Hematopoietic multipotent progenitor cell (in vitro differentiated cells): ENCODE results near the gene EMD. TPM values are rescaled to one million over a fixed set of nuclear protein-coding genes. Genes with fewer than 3 reads are reported as not detected.
"Not testable (repeated sequence)": the region's sequence is repeated elsewhere in the genome, so short reads cannot be mapped to it uniquely, and the experiment has no call there.

Experiments used
- DNase-seq, 3 donors: peaks; one replicate each; pipeline ENCODE4 v3.0.0-alpha.2; 2011 to 2015; ENCODE audit warnings: low read depth in 2 of 3, low spot score in 2 of 3
- total RNA-seq: library from RNA; depleted of rRNA; stranded (reverse); fragments of >200 nt; gene quantifications from one replicate; pipeline ENCODE4 v1.2.3, GENCODE V29; 2012

The EMD gene
- total RNA-seq, 1 donor, result 24.5 TPM

DNA sequence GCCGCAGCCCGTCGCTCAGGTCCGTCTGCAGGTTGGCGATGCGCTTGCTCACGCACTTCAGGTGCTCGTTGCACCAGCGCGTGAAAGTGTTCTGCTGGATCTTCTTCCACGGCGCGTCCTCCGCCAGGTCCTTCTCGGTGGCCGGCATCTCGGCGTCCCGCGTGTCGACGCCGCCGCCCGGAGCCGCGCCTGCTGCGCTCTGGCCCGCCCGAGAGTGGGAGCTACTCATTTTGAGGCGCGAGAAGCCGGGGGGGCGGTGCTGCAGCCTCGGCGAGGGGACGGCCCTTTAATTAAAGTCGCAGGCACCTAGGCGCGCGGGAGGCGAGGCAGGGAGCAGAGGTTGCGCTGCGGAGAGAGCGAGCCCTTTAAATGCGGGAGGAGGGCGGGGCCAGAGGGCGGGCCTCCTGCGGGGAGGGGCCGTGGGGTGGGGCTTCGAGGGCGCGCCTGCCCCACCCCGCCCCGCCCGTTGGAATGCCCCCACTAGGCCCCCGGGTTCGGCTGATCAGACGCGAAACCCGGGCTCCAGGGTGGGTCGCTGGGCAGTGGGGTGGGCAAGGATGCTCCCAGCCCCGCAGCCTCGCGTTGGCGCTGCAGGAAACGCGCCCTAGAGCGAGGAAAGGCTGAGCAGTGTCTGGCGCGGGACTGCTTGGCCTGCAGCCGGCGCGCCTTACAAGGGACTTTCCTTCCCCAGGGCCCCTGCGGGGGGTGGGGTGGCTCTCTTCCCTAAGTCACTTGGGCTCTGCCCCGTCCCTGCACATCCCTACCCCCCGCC lies 7.9 kb upstream of the EMD start:
- DNase-seq, result peak; percentile 70 to 92 (median 89)

DNA sequence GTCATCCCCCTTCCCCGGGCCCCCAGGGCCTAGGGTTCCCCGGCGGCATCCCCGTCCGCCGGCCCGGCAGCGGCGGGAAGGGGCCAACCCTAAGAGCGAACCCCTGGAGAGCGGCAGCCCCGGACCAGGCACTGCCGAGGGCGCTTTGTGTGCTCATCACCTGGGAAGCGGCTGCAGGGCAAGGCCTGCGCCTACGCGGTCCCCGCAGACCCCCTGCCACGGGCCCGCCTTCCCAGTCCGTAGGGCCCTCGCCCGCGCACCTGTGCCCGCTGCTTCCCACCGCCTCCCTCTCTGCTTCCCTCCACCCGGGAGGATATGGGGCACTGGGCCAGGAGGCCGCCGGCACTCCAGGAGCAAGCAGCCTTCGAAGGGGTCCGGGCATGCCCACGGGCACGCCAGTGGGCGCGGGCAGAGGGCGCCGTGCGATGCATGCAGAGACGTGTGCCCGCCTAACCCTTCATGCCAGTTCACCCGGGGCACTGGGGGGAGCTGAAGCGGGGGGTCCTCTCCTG lies 7.2 kb upstream of the EMD start:
- no peak for DNase-seq

- DNase-seq, result no peak
Observed at GRCh38 chrX:154372612-154373022, 6.5 kb upstream of the EMD start.

GRCh38 chrX:154373340-154374306 lies 5.5 kb upstream of the EMD start:
- peak in 1 of 3 donors; percentile 48 for DNase-seq

GRCh38 chrX:154374313-154375155 lies 4.6 kb upstream of the EMD start, which contains the start of gene FLNA:
FLNA (minus strand) TSS chrX:154374634; CDS start chrX:154371245, 3,389 bp downstream.
- DNase-seq, result no peak

DNA sequence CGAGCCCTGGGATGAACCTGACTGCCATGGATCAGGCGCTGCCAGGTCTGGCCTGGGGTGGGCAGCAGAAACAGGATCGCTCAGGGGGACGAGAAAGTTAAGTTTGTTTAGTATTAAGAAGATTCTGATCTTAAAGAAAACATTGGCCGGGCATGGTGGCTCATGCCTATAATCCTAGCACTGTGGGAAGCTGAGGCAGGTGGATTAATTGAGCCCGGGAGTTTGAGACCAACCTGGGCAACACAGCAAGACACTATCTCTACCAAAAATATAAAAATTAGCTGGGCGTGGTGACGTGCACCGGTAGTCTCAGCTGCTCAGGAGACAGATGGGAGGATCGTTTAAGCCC lies 4.0 kb upstream of the EMD start:
- no peak for DNase-seq

- no peak for DNase-seq
Observed at GRCh38 chrX:154376774-154377173, 2.3 kb upstream of the EMD start.

DNA sequence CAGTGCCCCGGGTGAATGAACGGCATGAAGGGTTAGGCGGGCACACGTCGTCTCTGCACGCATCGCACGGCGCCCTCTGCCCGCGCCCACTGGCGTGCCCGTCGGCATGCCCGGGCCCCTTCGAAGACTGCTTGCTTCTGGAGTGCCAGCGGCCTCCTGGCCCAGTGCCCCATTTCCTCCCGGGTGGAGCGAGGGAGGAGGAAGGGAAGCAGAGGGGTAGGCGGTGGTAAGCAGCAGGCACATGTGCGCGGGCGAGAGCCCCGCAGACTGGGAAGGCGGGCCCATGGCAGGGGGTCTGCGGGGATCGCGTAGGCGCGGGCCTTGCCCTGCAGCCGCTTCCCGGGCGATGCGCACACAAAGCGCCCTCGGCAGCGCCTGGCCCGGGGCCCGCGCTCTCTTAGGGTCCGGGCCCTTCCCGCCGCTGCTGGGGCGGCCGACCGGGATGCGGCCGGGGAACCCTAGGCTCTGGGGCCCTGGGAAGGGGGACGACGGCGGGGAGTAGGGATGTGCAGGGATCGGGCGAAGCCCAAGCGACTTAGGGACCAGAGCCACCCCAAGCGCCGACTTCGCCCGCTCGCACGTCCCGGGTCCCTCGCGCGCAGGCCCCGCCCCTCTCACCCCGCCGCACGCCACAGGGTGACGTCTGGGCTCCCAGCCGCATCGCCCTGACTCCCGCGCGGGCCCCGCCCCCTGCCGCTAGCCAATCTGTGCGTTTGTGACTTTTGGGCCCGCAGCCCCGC lies 866 bp upstream of the EMD start:
- DNase-seq, result peak in 2 of 3 donors; percentile 49 to 62

- no peak for DNase-seq
Observed at GRCh38 chrX:154379569-154379951, 465 bp downstream of the EMD start.

DNA sequence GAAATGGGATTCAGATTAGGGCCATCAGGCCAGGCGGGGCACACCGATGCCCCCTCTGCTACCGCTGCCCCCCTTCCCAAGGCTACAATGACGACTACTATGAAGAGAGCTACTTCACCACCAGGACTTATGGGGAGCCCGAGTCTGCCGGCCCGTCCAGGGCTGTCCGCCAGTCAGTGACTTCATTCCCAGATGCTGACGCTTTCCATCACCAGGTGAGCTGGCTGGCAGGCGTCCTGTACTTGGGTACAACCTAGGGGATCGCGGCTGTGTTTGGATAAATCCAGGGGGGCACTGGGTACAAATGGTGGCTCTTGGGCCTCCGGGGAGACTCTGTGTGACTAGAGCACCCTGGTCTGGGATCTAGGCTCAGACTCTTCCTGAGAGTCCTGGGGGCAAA lies 1.1 kb downstream of the EMD start:
- DNase-seq, result no peak

DNA sequence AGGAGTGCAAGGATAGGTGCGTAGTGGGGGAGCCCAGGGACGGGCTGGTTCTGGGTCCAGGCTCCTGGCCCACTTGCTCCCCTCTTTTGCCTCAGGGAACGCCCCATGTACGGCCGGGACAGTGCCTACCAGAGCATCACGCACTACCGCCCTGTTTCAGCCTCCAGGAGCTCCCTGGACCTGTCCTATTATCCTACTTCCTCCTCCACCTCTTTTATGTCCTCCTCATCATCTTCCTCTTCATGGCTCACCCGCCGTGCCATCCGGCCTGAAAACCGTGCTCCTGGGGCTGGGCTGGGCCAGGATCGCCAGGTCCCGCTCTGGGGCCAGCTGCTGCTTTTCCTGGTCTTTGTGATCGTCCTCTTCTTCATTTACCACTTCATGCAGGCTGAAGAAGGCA lies 1.7 kb downstream of the EMD start:
- DNase-seq, result no peak

DNA sequence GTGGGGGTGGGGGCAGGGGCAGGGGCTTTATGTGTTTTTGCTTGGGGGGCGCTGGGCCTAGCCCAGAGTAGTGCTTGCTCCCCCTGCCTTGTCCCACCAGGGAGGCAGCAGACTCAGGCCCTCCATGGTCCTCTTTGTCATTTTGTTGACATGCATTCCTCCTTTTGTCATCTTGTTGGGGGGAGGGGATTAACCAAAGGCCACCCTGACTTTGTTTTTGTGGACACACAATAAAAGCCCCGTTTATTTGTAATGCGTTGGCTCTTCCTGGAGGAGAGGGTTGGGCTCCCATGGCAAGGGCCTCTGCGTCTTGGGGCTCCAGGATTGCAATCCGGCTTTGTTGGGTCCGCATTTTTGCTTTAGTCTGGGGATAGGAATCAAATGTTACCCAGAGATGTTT lies 2.2 kb downstream of the EMD start:
- no peak for DNase-seq

DNA sequence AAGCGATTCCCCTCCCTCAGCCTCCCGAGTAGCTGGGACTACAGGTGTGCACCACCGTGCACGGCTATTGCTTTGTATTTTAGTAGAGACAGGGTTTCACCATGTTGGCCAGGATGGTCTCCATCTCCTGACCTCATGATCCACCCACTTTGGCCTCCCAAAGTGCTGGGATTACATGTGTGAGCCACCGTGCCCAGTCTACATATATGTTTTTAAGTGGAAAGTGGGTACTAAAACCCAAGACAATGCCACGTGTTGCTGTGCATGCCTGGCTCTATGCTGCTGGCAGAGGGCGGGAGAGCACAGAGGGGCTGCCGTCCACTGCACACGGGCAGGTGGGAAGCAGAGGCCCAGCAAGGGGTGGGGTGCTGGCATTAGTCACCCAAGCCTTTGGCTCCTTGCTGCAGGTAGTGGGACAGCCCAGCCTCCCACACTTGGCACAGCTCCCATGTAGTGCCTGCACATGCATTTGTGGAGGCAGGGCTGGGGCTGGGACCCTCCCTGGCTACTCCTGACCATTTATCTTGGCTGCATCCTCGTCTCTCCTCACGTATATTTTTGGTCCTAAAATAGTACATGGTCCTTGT lies 3.5 kb downstream of the EMD start:
- DNase-seq, result no peak

DNA sequence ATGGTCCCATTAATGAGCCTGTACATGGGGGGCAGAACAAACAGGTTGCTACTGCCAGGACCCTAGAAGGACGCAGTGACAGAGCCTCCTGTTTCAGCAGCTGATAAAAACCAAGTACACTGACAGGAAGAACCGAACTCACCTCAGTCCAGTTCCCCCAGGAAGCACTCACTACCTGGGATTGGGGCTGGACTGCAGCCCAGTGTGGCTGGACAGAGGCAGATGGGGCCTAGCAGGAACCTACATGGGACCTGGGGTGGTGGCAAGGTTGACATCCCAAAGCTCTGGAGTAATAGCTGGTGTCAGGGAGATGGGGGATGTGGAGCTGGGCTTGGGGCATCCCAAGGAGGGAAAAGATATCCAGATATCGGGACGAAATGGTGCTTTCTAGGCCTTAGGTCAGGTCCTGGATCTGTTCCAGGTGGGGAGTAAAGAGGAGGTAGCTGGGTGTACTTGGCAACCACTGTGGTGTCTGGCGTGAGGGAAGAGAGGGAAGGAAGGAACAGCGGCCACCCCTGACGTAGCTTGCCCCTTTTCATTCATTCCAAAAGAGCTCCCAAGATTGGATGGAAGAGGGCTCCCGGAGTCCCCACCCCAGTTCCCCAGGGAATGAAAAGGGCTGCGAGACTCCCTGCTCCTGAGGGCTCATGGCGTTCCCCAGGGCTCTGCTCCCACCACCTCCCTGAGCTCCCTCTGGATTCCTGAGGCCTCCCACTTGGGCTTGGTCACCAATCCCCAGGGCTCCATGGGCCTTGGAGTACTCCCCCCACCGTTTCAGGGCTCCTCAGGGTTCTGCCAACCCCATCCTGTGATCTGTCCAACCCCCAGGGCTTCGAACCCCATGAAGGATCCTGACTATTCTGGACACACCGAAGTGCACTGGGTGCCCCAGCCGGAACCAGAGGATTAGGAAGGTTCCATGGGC lies 4.5 kb downstream of the EMD start:
- no peak for DNase-seq

- DNase-seq, result no peak
Observed at GRCh38 chrX:154384284-154384892, 5.3 kb downstream of the EMD start.

GRCh38 chrX:154388094-154388493 lies 9.0 kb downstream of the EMD start:
- not testable (repeated sequence) for DNase-seq

GRCh38 chrX:154388649-154389048 lies 9.6 kb downstream of the EMD start:
- DNase-seq, result not testable (repeated sequence)
